Uterus (tissue), 2 donors: Measurements from ENCODE around the gene MUSK.

Source experiments
- CTCF ChIP-seq, 4 experiments: fragments of 200-600 bp in 2 of 4; fragments of 450-650 bp in 2 of 4; sonication (generic) in 2 of 4; IDR thresholded peaks; one replicate each; pipeline ENCODE4 v1.5.1; 2016 to 2019; ENCODE audit warnings: antibody characterized with exemption in 4 of 4, mild to moderate bottlenecking in 2 of 4, moderate library complexity in 1 of 4
- POLR2A ChIP-seq, 2 donors: fragments of 450-650 bp; IDR thresholded peaks; one replicate each; pipeline ENCODE4 v1.6.1; 2016; ENCODE audit warnings: antibody characterized with exemption in 2 of 2, mild to moderate bottlenecking in 1 of 2, moderate library complexity in 1 of 2

GRCh38 chr9:110623462-110624025 lies 45.0 kb upstream of the MUSK start:
- TF ChIP-seq CTCF (IDR thresholded peaks at IDR 0.05) = peak; percentile 46 to 69 (median 61)
- no peak for TF ChIP-seq POLR2A (IDR thresholded peaks at IDR 0.05)
